Ecto neural progenitor cell (in vitro differentiated cells): ENCODE data around the gene SYS1.

Experiments used
- DNase-seq: peaks from one replicate; pipeline ENCODE4 v3.0.0-alpha.2; 2018; ENCODE audit warnings: low spot score

The SYS1 gene

GRCh38 chr20:45362804-45363610 is at the start of gene SYS1:
Gene SYS1 (plus strand): TSS chr20:45363156. CDS start chr20:45363532, 376 bp downstream.
- DNase-seq, result peak; percentile 99

- no peak for DNase-seq
These were observed 49.0 kb upstream of the SYS1 start for GRCh38 chr20:45313943-45314342.

- no peak for DNase-seq
These were observed 47.3 kb upstream of the SYS1 start for GRCh38 chr20:45315672-45316071.

- DNase-seq, result no peak
These were observed 46.5 kb upstream of the SYS1 start for GRCh38 chr20:45316150-45317080.

- DNase-seq, result no peak
These were observed 45.1 kb upstream of the SYS1 start for GRCh38 chr20:45317826-45318225.

GRCh38 chr20:45318386-45318939 is 44.5 kb upstream of the SYS1 start:
- no peak for DNase-seq

- no peak for DNase-seq
These were observed 44.0 kb upstream of the SYS1 start for GRCh38 chr20:45318948-45319347.

GRCh38 chr20:45320948-45321595 is 41.9 kb upstream of the SYS1 start:
- no peak for DNase-seq

GRCh38 chr20:45322952-45323383 is 40.0 kb upstream of the SYS1 start:
- DNase-seq, result no peak

GRCh38 chr20:45323731-45324130 is 39.2 kb upstream of the SYS1 start:
- DNase-seq, result no peak

GRCh38 chr20:45325371-45325770 is 37.6 kb upstream of the SYS1 start:
- DNase-seq, result no peak

GRCh38 chr20:45328451-45328850 is 34.5 kb upstream of the SYS1 start:
- DNase-seq, result no peak

GRCh38 chr20:45329497-45330319 is 33.2 kb upstream of the SYS1 start:
- no peak for DNase-seq

GRCh38 chr20:45330476-45330875 is 32.5 kb upstream of the SYS1 start:
- DNase-seq, result no peak

GRCh38 chr20:45336530-45337366 is 26.2 kb upstream of the SYS1 start:
- DNase-seq, result no peak

GRCh38 chr20:45337367-45338120 is 25.4 kb upstream of the SYS1 start:
- DNase-seq, result no peak

GRCh38 chr20:45338121-45339030 is 24.6 kb upstream of the SYS1 start:
- DNase-seq, result no peak

- no peak for DNase-seq
These were observed 23.9 kb upstream of the SYS1 start for GRCh38 chr20:45339084-45339483.
